Right lobe of liver (tissue), 6 donors: ENCODE data around the gene PYCARD. TPM values are rescaled to one million over a fixed set of nuclear protein-coding genes. Genes with fewer than 3 reads are reported as not detected.
"Not testable (repeated sequence)": the region's sequence is repeated elsewhere in the genome, so short reads cannot be mapped to it uniquely, and the experiment has no call there.

ENCODE experiments used
- ATAC-seq, 4 donors: fragments of 200-7000 bp; cut with Tn5 transposase; one replicate each; pipeline ENCODE4 v1.9.1; 2020; ENCODE audit warnings: mild to moderate bottlenecking in 4 of 4, moderate library complexity in 4 of 4
- DNase-seq, 3 donors: peaks; one replicate each; pipeline ENCODE4 v3.0.0-alpha.2; 2020
- H3K27ac ChIP-seq, 3 donors: fragments of 200-600 bp; one replicate each; pipeline ENCODE4 v1.8.0; 2022
- H3K27me3 ChIP-seq, 2 donors: fragments of 200-600 bp; one replicate each; pipeline ENCODE4 v1.8.0; 2022
- H3K36me3 ChIP-seq, 4 donors: fragments of 200-600 bp; sonication (generic) in 1 of 4; one replicate each; pipeline versions ENCODE4 v1.5.1 to v1.8.0; 2017 to 2022; ENCODE audit warnings: control low read depth in 1 of 4
- H3K4me1 ChIP-seq, 4 donors: fragments of 200-600 bp; sonication (generic) in 1 of 4; one replicate each; pipeline versions ENCODE4 v1.5.1 to v1.8.0; 2017 to 2022; ENCODE audit warnings: control low read depth in 1 of 4
- H3K4me3 ChIP-seq, 3 donors: fragments of 200-600 bp; one replicate each; pipeline ENCODE4 v1.8.0; 2022
- H3K9me3 ChIP-seq, 4 donors: fragments of 200-600 bp; sonication (generic) in 1 of 4; one replicate each; pipeline versions ENCODE4 v1.5.1 to v1.8.0; 2017 to 2022; ENCODE audit warnings: control low read depth in 1 of 4
- POLR2A ChIP-seq: fragments of 450-650 bp; IDR thresholded peaks from one replicate; pipeline ENCODE4 v1.6.1; 2017; ENCODE audit warnings: antibody characterized with exemption, mild to moderate bottlenecking
- WGBS: methylation state at CpG from one replicate; pipeline ENCODE4 v1.1.6; 2018; ENCODE audit warnings: low coverage, low lambda C conversion rate; ENCODE audit not compliant: insufficient coverage; ENCODE audit errors: missing lambda C conversion rate; 5-methylcytosine and 5-hydroxymethylcytosine counted together
- intact Hi-C, 2 donors: fragments of 100-400 bp; cut with DNase I; formaldehyde crosslinking; loops; one replicate each; pipeline versions ENCODE4 v1.11.2 to v1.14.1; 2022
- total RNA-seq, 6 experiments: library from RNA; depleted of rRNA in 2 of 6; stranded (reverse); fragments of >200 nt in 2 of 6; fragmentation: NEBNext Ultra II Directional in 3 of 6; extraction: Animal tissue kit (Norgen Biotek cat#: 25700) in 3 of 6; gene quantifications; one replicate each; pipeline versions ENCODE4 v1.1.0 to v1.2.4, GENCODE V29; 2016 to 2023
- TF ChIP-seq, protein P1 (sequence below), 4 donors: fragments of 200-600 bp in 3 of 4; fragments of 450-650 bp in 1 of 4; IDR thresholded peaks; one replicate each; pipeline versions ENCODE4 v1.5.1 to v1.8.0; 2016 to 2022; ENCODE audit warnings: antibody characterized with exemption in 4 of 4, mild to moderate bottlenecking in 2 of 4
- donor health status: DM: no; HTN: yes; CAD: no.
- donor health status: DM: no; HTN: no; CAD: no.
- donor health status: DM: no; HTN: no; CAD: no.
- donor health status: DM: no; HTN: yes; CAD: no.
- donor health status: DM: no; HTN: yes; CAD: no.

PYCARD gene
- total RNA-seq, 6 experiments from 2014 or later, result 5.7 to 14.9 (median 9.6) TPM

- peak overlapping the region; percentile 97 to 99 (median 97) for H3K27ac ChIP-seq
- no peaks in the 10 kb centered on the region for H3K27me3 ChIP-seq
- H3K4me1 ChIP-seq, result peaks cover 0 to 19% (median 7%) of the 10 kb centered on the region in 4 donors
- ATAC-seq (peak in 2 of 4 donors; percentile 4 to 10), DNase-seq (peak in 2 of 3 donors; percentile 63 to 65)
- intact Hi-C loops, result loop anchor here in 1 of 2 donors (10.0 kb wide), 1 partner anchor 274 kb away; the partner anchor contains the start of gene ARMC5
- no peak for TF ChIP-seq POLR2A
- TF ChIP-seq, protein P1, sequence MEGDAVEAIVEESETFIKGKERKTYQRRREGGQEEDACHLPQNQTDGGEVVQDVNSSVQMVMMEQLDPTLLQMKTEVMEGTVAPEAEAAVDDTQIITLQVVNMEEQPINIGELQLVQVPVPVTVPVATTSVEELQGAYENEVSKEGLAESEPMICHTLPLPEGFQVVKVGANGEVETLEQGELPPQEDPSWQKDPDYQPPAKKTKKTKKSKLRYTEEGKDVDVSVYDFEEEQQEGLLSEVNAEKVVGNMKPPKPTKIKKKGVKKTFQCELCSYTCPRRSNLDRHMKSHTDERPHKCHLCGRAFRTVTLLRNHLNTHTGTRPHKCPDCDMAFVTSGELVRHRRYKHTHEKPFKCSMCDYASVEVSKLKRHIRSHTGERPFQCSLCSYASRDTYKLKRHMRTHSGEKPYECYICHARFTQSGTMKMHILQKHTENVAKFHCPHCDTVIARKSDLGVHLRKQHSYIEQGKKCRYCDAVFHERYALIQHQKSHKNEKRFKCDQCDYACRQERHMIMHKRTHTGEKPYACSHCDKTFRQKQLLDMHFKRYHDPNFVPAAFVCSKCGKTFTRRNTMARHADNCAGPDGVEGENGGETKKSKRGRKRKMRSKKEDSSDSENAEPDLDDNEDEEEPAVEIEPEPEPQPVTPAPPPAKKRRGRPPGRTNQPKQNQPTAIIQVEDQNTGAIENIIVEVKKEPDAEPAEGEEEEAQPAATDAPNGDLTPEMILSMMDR (IDR thresholded peaks at IDR 0.05), result no peak
- H3K36me3 ChIP-seq, result peaks cover 7 to 41% (median 23%) of the 10 kb centered on the region in 4 donors
- peak overlapping the region; percentile 78 to 97 (median 79) for H3K4me3 ChIP-seq
- WGBS, result 10% methylated on average over 28 of the region's 31 CpGs
- no peaks in the 10 kb centered on the region for H3K9me3 ChIP-seq
Observed at GRCh38 chr16:31181102-31181830, 21.3 kb downstream of the PYCARD start.

- no peaks in the 10 kb centered on the region for H3K27me3 ChIP-seq
- peak within 1 kb of the TSS; percentile 78 to 97 (median 79) for H3K4me3 ChIP-seq
- no CpG with 5 or more reads among the region's 69 CpGs for WGBS
- TF ChIP-seq, protein P1 (IDR thresholded peaks at IDR 0.05), result no peak
- TF ChIP-seq POLR2A, result peak; percentile 97
- H3K9me3 ChIP-seq, result no peaks in the 10 kb centered on the region
- peaks cover 0 to 19% (median 7%) of the 10 kb centered on the region in 4 donors for H3K4me1 ChIP-seq
- ATAC-seq (peak; percentile 89 to 92 (median 90)), DNase-seq (peak; percentile 93 to 95 (median 93))
- peak within 1 kb of the TSS; percentile 97 to 99 (median 97) for H3K27ac ChIP-seq
- intact Hi-C loops, result loop anchor here in 1 of 2 donors (10.0 kb wide), 1 partner anchor 275 kb away; the partner anchor contains the start of gene ARMC5
- H3K36me3 ChIP-seq, result peaks cover 3 to 27% (median 14%) of the 10 kb centered on the region in 4 donors
Observed at GRCh38 chr16:31179747-31180459, 22.7 kb downstream of the PYCARD start, which contains the start of gene FUS. Gene FUS (plus strand): TSS chr16:31180139. CDS start chr16:31180215, 76 bp downstream.

DNA sequence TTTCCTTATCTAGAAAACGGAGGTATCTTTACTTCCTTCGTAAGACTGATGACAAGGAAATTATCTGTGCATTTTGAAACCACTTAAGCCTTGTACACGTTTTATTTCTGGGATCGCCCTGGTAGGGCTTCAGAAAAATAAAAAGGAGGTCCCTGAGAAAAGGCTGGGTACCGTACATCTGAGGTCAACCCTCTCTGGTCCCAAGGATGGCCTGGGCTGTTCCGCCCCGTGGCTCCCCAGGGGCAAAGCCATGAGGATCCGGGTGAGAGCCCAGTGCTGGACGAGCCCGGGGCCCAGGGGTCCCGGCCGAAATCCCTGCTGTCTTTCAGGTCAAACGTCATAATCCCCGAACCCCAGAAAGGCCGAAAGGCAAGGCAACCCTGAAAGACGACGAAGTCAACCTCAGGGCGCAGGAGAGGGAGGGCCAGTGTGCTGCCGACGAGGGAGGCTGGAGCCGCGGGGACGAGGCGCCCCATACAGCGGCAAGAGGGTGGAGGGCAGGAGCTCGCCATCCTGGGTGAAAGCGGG is 23.3 kb downstream of the PYCARD start:
- peaks cover 3 to 21% (median 10%) of the 10 kb centered on the region in 4 donors for H3K36me3 ChIP-seq
- TF ChIP-seq, protein P1 (IDR thresholded peaks at IDR 0.05), result no peak
- no peak for TF ChIP-seq POLR2A
- ATAC-seq (peak in 1 of 4 donors; percentile 0), DNase-seq (no peak)
- WGBS, result 2% methylated on average over 25 of the region's 27 CpGs
- H3K4me1 ChIP-seq, result peaks cover 0 to 19% (median 7%) of the 10 kb centered on the region in 4 donors
- H3K4me3 ChIP-seq, result peak overlapping the region; percentile 78 to 97 (median 79)
- no peaks in the 10 kb centered on the region for H3K9me3 ChIP-seq
- intact Hi-C loops, result no loop called here
- H3K27me3 ChIP-seq, result no peaks in the 10 kb centered on the region
- H3K27ac ChIP-seq, result peak overlapping the region; percentile 97 to 99 (median 97)

- no peaks in the 10 kb centered on the region for H3K27me3 ChIP-seq
- intact Hi-C loops, result no loop called here
- no peak for ATAC-seq
- H3K9me3 ChIP-seq, result no peaks in the 10 kb centered on the region
- 65% methylated on average over 3 of the region's 3 CpGs for WGBS
- no peak for DNase-seq
- H3K4me3 ChIP-seq, result no peak overlapping the region
- no peak overlapping the region for H3K27ac ChIP-seq
- TF ChIP-seq, protein P1 (IDR thresholded peaks at IDR 0.05), result no peak
- no peak for TF ChIP-seq POLR2A
- peaks cover 0 to 10% (median 3%) of the 10 kb centered on the region in 4 donors for H3K4me1 ChIP-seq
- H3K36me3 ChIP-seq, result no peaks in the 10 kb centered on the region
Observed at GRCh38 chr16:31177136-31177535, 25.4 kb downstream of the PYCARD start.

- H3K9me3 ChIP-seq, intact Hi-C loops, H3K4me3 ChIP-seq, DNase-seq, H3K27ac ChIP-seq, H3K36me3 ChIP-seq, H3K27me3 ChIP-seq, ATAC-seq, H3K4me1 ChIP-seq: not testable (repeated sequence)
- no CpG with 5 or more reads among the region's 2 CpGs for WGBS
Observed at GRCh38 chr16:31170048-31170447, 32.5 kb downstream of the PYCARD start.
